ENCODE results near the gene TENM3.
A peak's percentile ranks its signal among the peaks of the same experiment; 100 is the strongest.

TENM3 gene

DNA sequence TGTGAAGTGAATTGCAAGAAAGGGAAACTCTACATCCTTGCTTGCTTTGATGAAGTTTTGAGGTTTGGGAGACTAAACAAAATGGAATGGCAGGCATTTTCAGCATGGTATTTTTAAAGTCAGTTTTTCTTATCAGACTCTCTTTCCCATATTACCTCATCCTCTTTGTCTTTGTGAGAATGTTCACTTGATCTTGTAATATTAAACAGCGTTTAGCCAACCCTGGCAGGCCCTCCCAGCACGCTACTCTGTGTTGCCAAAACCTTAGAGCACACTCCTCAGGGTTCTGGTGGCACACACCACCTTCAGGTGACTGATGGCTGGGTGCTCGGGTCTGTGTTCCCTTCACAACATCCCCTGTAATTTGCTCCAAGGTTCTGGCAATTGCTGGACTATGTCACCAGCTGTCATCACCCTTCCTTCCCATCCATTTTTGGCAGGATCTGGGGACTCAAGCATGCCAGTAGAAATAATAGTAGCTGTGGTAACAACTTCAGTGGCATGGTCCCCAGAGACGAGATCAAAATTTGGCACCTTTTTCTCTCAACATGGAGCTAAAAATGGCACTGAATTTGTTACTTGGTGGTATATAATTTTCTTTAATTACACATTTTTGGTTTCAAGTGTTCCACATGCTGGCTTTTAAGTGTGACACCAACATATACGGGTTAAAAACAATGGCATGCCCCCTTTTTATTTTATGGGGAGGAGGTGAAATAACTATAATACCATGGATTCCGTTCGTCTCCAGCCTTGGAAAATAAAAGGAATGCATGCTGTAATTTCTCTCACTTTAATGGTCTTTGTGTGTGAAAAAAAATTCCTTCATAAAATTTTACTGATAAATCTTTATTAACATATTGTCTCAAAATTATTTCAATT is 400.8 kb downstream of the TENM3 start:
- no peak for DNase-seq

DNA sequence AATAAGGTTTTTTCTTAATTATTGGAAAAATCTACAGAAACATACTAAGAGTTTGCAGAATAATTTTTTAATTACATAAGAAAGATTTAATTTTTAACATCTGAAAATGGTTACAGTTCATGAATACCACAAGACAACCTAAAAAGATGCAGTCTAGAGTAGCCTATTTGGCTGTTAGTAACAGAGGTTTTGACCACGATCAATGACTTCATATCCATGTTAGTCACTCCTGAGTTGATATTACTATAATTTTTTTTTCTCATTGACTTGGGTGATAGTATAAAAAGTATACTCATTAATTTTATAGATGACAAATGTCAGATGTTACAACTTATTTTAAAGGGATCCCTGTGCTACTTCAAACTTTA is 401.5 kb downstream of the TENM3 start:
- no peak for DNase-seq

DNA sequence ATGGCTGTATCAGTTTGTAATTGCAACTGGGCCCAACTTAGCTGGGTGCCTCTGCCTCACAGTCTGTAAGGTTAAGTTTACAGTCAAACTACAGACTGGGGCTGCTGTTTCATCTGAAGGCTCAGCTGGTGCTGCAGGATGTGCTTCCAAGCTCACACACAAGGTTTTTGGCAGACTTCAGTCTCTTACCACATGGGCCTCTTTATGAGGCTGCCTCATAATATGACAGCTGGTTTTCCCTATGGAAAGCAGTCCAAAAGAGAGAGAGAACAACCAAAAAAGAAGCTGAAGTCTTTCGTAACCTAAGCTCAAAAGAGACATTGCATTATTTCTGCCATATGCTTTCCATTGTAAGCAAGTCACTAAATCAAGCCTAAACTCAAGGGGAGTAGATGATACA is 402.3 kb downstream of the TENM3 start:
- no peak for DNase-seq

DNA sequence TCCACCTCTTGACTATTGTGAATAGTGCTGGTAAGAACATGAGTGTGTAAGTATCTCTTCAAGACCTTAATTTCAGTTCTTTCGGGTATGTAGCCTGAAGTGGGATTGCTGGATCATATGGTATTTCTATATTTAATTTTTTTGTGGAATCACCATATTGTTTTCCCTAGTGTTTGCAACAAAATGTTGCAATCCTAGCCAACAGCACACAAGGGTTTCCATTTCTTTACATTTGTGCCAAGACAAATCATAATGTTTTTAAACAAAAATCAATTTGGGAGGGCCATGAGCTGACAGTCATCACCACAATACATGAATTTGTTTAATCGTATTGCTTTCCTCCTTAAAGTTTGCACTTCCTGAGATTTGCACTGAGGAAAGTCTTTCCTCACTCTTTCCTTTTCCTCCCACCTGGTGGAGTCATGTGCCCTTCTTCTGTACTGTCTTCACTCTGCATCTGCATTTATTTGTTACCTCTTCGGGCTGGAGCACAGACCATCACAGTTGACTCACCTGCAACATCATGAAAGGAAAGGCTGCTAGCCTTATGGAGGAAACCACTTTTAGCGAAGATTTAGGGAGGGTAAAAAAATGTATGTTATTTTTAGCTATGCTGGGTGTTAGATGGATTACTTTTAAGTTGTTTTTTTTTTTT is 404.6 kb downstream of the TENM3 start:
- DNase-seq = no peak

DNA sequence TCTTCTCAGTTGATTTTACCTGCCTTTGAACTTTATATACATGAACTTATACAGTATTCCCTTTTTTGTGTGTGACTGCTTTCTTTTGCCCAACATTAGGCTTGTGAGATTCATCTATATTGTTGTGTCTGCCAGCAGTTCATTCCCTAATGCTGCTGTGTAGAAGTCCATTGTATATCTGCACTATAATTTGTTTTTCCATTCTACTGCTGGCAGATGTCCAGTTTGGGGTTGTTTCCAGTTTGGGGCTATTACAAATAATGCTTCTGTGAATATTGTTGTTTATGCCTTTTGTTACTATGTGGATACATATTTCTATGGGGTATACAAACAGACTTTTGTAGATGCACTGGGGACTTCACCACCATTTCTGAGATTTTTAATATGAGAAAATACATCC is 405.6 kb downstream of the TENM3 start:
- no peak for DNase-seq

DNA sequence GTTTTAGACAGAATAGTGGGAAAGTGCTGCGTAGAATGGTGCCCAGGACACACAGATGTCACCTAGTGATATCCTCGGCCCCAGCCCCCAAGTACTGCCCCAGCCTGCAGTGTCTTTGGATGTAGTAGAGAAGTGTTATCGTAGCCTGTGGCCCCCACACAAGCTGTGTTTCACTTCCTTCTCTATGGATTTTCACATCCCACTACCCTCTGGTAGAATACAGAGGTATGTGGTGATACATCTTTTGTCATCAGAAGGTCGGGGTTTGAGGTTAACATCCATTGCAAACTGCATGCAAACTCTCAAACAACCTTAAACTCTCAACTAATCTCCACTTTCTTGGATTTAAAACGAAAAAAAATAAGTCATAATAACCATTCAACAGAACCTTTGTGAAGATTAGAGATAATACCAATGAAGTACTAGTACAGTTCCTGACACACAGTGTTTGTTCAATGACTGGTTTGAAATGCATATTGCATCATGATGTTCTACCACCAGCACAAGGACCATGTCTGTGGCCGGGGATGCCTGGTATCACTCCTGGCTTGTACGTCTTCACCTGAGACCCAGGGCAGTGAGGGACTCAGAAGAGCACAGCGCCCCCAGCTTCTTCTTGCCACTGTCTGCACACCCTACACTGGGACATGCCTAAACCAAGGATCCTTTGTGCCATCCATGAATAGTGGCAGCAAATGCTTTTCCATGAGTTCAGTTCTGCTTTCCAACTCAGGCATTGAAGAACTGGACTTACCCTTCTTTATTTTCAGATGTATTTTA is 406.7 kb downstream of the TENM3 start:
- no peak for DNase-seq

DNA sequence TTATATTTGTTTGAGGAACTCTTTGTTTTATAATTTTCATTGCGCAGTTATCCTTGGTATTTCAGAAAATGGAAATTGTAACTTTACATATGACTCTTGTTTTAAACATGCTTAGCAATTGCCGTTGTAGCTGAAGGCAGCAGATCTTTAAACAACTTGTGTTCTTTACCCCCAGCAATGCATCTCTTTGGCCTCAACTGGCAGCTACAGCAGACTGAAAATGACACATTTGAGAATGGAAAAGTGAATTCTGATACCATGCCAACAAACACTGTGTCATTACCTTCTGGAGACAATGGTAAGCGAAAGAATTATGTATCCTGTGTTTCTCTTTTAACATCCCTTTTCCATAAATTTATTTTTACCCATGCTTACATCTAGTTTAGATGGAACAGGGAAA is 410.4 kb downstream of the TENM3 start:
- no peak for DNase-seq

DNA sequence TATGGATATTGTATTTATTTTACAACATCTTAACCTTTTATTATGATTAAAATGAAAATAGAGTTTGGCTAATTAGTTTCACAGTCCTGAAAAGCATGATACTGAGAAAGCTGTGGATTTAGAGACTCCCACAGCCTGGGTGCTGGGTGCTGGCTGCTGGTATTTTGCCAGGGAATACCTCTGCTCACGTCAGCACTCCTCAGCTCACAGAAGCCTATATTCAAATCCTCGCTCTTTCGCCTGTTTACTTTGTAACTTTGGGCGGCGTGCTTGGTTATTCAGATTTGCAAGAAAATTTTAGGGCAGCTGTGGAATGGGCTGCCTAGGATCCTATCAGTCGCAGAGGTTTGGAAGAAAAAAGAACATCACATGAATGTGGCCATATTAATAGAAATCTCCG is 412.1 kb downstream of the TENM3 start:
- no peak for DNase-seq

DNA sequence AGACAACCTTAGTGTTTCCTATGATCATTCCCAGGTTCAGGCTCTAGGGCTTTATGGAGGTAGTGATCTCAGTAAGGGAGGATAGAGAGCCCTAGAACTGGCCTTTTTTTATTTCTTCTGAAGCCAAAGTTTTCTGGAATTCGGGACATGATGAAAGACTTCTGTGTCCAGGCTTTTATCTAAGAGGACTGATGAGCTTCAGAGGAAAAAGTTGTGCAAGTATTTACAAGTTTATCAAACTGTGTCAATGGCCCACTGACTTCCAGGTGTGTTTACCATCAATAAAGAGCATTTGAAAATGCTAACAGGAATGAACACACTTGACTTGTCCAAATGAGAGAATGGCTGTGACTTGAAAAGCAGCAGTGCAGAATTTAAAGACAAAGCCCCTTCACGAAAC is 419.3 kb downstream of the TENM3 start:
- DNase-seq = no peak

DNA sequence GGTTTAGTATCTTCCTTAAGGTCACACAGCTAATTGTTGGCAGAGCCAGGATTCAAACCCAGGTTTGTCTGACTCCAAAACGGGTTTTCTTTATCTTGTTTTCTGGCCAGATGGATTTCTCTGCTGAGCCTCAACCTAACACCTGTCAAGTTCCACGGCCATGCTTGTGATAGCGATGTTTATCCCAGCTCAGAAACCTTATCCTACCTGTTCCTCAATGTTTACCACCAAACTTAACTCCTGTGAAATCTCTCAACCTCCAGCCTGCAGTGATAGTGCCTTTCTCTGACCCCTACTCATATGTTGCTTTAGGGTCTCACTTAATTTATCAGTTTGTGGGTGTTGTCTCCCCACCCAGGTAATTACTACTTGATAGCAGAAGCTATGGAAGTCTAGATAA is 428.0 kb downstream of the TENM3 start:
- DNase-seq = no peak

DNA sequence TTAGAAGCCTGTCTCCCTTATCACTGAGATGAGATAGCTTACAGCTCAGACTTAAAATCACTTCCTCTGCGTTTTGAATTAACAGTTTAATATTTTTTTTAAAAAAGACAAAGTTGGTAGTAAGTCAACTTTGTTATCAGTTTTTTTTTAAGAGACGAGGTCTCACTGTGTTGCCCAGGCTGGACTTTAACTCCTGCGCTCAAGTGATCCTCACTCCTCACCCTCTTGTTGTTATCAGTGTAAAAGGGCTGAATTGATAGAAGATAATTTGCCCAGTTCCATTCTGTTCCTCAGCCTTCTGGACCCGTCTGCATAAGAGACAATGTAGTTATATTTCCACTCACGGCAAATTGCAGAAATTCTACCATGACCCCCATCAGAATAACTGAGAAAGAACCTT is 428.5 kb downstream of the TENM3 start:
- no peak for DNase-seq

DNA sequence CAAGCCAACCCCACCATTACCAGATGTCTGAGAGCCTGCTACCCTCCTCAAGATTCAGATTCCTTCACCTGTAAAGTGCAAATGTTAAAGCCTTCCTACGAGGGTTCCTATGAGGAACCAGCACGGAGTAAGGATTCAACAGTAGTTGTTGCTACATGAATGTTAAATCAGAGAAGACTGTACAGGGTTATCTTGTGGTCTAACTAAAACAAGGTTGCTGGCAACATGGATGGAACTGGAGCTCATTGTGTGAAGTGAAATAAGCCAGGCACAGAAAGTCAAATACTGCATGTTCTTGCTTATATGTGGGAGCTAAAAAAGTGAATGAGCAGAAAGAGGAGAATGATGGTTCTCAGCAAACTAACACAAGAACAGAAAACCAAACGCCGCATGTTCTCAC is 435.4 kb downstream of the TENM3 start:
- no peak for DNase-seq

DNA sequence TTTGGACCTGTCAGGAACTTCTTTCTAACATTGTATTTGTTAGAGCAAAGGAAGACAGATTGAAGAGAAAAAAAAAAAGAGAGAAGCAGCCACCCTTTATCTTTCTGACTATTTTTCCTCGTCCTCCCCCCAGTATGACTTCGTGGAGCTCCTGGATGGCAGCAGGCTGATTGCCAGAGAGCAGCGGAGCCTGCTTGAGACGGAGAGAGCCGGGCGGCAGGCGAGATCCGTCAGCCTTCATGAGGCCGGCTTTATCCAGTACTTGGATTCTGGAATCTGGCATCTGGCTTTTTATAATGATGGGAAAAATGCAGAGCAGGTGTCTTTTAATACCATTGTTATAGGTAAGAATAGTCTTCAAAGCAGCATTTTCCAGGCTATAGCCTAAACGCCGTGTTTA is 436.3 kb downstream of the TENM3 start:
- no peak for DNase-seq

DNA sequence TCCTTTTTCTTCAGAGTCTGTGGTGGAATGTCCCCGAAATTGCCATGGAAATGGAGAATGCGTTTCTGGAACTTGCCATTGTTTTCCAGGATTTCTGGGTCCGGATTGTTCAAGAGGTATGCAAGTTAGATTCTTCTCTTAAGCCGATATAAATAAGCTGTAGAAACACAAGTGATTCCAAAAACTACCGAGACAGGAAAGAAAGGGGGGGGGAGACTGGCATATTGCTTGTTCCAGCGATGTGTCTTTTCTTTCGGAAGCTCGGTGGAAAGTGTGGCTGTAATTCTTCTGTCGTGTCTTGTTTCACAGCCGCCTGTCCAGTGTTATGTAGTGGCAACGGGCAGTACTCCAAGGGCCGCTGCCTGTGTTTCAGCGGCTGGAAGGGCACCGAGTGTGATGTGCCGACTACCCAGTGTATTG is 437.0 kb downstream of the TENM3 start:
- no peak for DNase-seq

DNA sequence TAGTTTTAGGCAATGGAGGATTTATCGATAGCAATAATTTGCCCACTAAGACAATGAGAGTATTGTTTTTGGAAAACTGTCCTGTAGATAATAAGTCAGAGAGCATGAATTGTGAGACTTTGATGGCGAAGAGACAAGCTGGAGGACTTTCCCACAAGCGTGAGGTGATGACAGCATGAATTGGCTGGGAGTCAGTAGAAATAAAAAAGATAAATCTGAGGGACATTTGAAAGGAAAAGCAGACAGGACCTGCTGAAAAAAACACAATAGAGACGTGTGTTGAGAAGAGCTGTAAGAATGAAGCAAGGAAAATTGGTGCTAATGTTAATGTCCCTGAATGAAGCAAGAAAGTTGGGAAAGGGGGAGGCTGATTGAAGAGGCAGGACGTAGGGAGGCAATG is 440.5 kb downstream of the TENM3 start:
- DNase-seq = no peak

DNA sequence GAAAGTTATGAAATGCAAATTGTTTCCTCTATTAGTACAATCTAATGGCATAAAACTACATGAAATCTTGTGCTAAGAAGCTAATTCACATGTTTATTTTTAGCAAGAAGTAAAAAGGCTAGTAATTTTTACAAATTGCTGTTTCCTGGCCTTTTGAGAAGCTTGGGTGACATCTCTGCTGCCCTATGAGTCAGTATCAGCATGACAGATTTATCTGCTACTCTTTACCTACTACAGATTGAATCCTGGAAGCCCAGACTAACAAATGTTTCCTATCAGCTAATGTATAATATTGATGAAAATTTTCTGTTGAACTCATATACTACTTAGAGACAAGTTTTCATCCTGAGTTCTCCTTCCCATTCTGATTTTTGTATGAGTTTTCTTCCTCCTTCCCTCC is 441.6 kb downstream of the TENM3 start:
- DNase-seq = no peak

DNA sequence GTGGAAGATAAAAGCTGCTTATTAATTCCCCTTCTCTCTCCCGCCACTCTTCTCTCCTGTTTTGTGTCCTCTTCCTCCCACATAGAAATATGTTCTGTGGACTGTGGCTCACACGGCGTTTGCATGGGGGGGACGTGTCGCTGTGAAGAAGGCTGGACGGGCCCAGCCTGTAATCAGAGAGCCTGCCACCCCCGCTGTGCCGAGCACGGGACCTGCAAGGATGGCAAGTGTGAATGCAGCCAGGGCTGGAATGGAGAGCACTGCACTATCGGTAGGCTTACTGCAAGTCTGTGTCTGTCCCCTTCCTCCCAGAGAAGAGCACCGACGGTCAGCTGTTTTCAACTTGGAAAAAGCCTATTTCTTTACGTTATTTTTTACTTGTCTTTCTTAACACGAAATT is 444.9 kb downstream of the TENM3 start:
- DNase-seq = no peak

DNA sequence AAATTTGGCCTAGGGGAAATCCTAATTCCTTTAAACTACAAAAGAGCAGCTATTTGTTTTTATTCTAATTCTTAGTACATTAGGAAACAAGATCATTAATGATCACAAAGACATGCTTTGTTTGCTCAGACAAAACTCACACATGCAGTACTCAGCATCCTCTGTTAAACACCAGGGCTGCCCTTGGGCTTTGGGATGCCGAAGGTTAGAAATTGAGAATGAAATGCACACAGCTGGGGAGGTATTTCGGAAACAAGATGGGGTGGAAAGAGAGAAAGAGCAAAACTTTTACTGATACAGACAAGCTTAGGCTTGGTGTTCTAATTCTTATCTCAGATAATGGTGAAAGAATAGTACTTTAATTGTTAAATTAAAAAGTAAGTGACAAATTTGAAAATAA is 451.3 kb downstream of the TENM3 start:
- DNase-seq = no peak

DNA sequence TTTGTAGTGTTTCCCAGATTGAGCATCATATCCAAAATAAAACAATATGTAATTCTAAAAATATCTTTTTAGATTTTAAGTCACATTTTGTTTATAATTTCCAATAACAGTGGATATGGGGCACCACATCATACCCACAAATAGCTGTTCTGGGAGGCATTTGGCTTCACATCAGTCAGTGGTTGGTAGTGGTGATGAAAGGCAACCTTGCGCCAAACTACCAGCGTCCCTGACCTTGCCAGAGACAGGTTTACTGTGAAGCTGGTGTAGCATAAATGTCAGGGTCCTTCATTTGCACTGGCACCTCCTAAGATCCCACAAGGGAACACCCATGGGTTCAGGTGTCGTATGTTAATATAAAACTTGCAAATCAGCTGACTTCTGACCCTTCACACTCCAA is 451.8 kb downstream of the TENM3 start:
- DNase-seq = no peak

DNA sequence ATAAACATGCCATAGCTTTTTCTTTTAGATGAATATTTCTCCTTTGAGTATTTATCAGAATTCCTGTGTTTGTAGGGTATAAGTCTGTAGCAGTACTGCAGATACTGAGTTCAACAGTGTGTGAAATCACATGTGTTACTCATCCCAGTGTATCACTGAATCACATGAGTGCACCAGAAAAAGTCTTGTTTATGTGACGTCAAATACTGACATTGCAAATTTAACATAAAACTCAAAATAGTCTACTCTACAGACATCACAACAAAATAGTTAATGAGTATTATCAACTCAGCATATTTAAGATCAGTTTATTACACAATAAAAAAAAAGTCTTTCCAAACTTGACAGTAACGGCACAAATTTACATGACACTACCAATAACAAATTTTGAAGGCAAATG is 452.6 kb downstream of the TENM3 start:
- no peak for DNase-seq

DNA sequence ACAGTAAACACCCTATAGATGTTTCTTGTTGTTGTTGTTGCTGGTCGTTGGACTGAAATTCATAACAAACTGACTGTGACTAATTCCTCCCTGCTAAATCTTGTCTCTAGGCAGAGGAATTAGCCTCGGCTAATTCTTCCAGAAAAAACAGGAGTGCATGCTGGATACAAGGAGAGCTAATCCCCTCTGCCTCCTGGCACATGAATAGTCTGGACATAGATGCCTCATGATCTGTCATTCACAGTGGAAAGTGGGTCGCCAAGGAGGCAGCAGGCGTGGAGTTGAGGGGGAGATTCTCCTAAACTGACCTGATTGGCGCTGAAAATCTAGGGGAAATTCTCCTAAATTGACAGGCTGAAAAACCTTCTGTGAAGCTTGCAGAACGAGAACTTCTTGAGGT is 453.9 kb downstream of the TENM3 start:
- DNase-seq = peak; percentile 74

DNA sequence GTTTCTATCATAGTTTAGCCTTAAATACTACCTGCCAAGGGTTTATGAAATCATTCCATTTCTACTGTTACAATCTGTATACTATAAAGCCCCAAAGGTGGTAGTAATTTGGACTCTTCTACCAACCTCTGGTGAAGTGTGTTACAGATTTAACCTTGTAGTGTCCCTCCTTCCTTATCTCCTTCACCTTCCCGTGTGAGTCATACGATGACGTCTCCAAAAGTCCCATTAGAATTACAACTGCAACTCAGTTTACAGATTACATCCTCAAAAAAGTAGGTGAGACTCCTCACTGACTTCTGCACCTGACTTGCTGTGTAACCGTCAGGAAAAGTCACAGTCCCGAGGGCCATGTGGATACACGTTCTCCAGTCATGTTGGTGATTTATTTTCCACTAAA is 455.0 kb downstream of the TENM3 start:
- no peak for DNase-seq

DNA sequence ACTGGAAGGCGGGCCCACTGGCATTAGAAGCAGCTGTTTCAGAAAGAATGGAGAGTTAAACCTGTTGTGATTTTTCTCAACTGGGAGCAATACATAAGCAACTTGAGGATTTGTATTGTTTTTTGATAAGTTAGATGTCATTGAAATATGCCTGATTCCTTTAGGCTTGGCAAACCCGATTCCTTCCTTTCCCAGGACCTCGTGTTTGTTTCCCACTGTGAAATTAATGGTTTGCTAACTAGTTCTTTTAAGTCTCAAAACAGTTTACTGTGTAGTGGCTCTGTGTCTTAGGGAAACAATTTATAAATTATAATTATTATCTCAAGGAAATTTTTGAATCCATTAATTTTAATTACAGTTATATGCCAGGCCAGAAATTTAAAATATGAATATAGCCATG is 456.0 kb downstream of the TENM3 start:
- DNase-seq = no peak

DNA sequence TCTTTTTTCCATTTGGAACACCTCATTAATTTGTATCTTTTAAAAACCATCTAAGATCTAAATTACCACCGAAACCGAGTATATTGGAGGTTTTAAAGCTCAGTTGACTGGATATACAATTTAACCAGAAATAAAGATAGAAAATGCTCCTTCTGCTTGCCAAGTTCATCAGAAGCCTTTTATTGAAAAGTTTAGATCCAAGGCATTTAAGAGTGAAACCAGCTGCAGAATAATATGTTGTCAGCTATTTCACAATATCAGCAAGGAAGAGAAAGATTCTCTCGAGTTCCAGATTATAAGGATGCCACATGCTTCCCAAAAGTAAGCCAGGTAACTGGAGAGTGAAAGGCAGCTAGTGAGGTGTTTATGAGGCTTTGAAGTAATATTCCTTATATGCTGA is 456.6 kb downstream of the TENM3 start:
- DNase-seq = no peak

All from NCI-H82 (cell line).